Ectodermal cell (in vitro differentiated cells): ENCODE data around the gene GAB4. TPM values are rescaled to one million over a fixed set of nuclear protein-coding genes. Genes with fewer than 3 reads are reported as not detected.
"Not testable (repeated sequence)": the region's sequence is repeated elsewhere in the genome, so short reads cannot be mapped to it uniquely, and the experiment has no call there.

Source experiments
- H3K27ac ChIP-seq: 2 replicates; pipeline ENCODE4 v1.7.0; 2013; ENCODE audit warnings: mild to moderate bottlenecking, low read depth, low read length; ENCODE audit not compliant: insufficient read depth, poor library complexity, severe bottlenecking
- H3K27me3 ChIP-seq: 2 replicates; pipeline ENCODE4 v1.7.0; 2013; ENCODE audit warnings: mild to moderate bottlenecking, low read length; ENCODE audit not compliant: insufficient read depth, control insufficient read depth, poor library complexity, severe bottlenecking
- H3K36me3 ChIP-seq: one replicate; pipeline ENCODE4 v1.7.0; 2013; ENCODE audit warnings: low read length; ENCODE audit not compliant: control insufficient read depth, insufficient read depth
- H3K4me1 ChIP-seq: one replicate; pipeline ENCODE4 v1.7.0; 2013; ENCODE audit warnings: low read length; ENCODE audit not compliant: control insufficient read depth, insufficient read depth
- H3K4me3 ChIP-seq: 2 replicates; pipeline ENCODE4 v1.7.0; 2013; ENCODE audit warnings: low read depth, low read length, control low read depth; ENCODE audit not compliant: insufficient read depth
- H3K9me3 ChIP-seq: 2 replicates; pipeline ENCODE4 v1.7.0; 2013; ENCODE audit warnings: mild to moderate bottlenecking, low read length, moderate library complexity; ENCODE audit not compliant: control insufficient read depth
- WGBS, 2 experiments: methylation state at CpG; one replicate each; pipeline ENCODE4 v1.1.7; 2013; ENCODE audit warnings: missing lambda C conversion rate in 2 of 2; 5-methylcytosine and 5-hydroxymethylcytosine counted together
- polyA plus RNA-seq, 4 experiments: library from polyadenylated mRNA; stranded (reverse); fragments of 50-300 nt; gene quantifications; one replicate each; pipeline ENCODE4 v1.2.3, GENCODE V29; 2013

Gene GAB4
- not detected for polyA plus RNA-seq (2013, experiment 1 of 4)
- not detected for polyA plus RNA-seq (2013, experiment 2 of 4)
- polyA plus RNA-seq (2013, experiment 3 of 4): not detected
- polyA plus RNA-seq (2013, experiment 4 of 4): not detected

GRCh38 chr22:17007852-17008731, at the start of gene GAB4:
TSS of gene GAB4 (minus strand) at chr22:17008222. CDS start at chr22:17008114, 108 bp downstream.
- 88% methylated on average over 49 of the region's 49 CpGs for WGBS, 2 experiments
- no peaks in the 10 kb centered on the region for H3K27me3 ChIP-seq

GRCh38 chr22:17056807-17057206, 48.8 kb upstream of the GAB4 start:
- no peaks in the 10 kb centered on the region for H3K27me3 ChIP-seq
- H3K27ac ChIP-seq: no peak overlapping the region
- H3K9me3 ChIP-seq: no peaks in the 10 kb centered on the region
- H3K4me1 ChIP-seq: no peaks in the 10 kb centered on the region
- H3K4me3 ChIP-seq: no peak overlapping the region
- 80 to 81% methylated on average over 8 of the region's 8 CpGs for WGBS, 2 experiments
- H3K36me3 ChIP-seq: no peaks in the 10 kb centered on the region

More at GRCh38 chr22:17007852-17008731, at the start of gene GAB4:
- Histone ChIP-seq H3K27ac (no peak within 1 kb of the TSS), H3K36me3 (no peaks in the 10 kb centered on the region), H3K9me3 (no peaks in the 10 kb centered on the region), H3K4me3 (no peak within 1 kb of the TSS), H3K4me1 (no peaks in the 10 kb centered on the region)

DNA sequence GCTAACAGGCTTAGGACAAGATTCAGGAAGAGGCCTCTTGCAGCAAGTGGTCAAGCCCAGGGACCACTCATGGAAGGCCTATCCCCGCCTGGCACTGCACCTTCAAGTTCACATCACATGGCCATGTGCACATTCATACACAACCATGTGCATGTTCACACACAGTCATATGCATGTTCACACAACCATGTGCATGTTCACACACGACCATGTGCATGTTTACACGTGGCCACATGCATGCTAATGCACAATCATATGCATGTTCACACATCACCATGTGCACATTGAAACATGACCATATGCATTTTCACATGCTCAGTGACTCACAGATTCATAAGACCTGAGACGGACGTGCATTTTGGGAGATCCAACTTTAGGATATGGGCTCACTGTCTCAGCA, 48.0 kb upstream of the GAB4 start:
- no peaks in the 10 kb centered on the region for H3K9me3 ChIP-seq
- no peaks in the 10 kb centered on the region for H3K4me1 ChIP-seq
- no peaks in the 10 kb centered on the region for H3K36me3 ChIP-seq
- no peak overlapping the region for H3K27ac ChIP-seq
- H3K4me3 ChIP-seq: no peak overlapping the region
- 81 to 83% methylated on average over 5 of the region's 5 CpGs for WGBS, 2 experiments
- no peaks in the 10 kb centered on the region for H3K27me3 ChIP-seq

GRCh38 chr22:17047656-17048055, 39.6 kb upstream of the GAB4 start:
- no peak overlapping the region for H3K27ac ChIP-seq
- no peaks in the 10 kb centered on the region for H3K36me3 ChIP-seq
- WGBS, 2 experiments: 96 to 98% methylated on average over 1 of the region's 1 CpG
- H3K4me3 ChIP-seq: no peak overlapping the region
- no peaks in the 10 kb centered on the region for H3K27me3 ChIP-seq
- no peaks in the 10 kb centered on the region for H3K9me3 ChIP-seq
- H3K4me1 ChIP-seq: no peaks in the 10 kb centered on the region

GRCh38 chr22:17046566-17047348, 38.7 kb upstream of the GAB4 start:
- H3K27me3 ChIP-seq: no peaks in the 10 kb centered on the region
- no peaks in the 10 kb centered on the region for H3K4me1 ChIP-seq
- no peaks in the 10 kb centered on the region for H3K9me3 ChIP-seq
- H3K36me3 ChIP-seq: no peaks in the 10 kb centered on the region
- WGBS, 2 experiments: 72 to 83% methylated on average over 3 to 5 of the region's 5 CpGs
- H3K27ac ChIP-seq: no peak overlapping the region
- no peak overlapping the region for H3K4me3 ChIP-seq

- Histone ChIP-seq H3K4me3 (no peak overlapping the region), H3K4me1 (no peaks in the 10 kb centered on the region), H3K27ac (no peak overlapping the region), H3K36me3 (no peaks in the 10 kb centered on the region), H3K27me3 (no peaks in the 10 kb centered on the region), H3K9me3 (no peaks in the 10 kb centered on the region)
Observed at GRCh38 chr22:17043521-17043920, 35.5 kb upstream of the GAB4 start.

DNA sequence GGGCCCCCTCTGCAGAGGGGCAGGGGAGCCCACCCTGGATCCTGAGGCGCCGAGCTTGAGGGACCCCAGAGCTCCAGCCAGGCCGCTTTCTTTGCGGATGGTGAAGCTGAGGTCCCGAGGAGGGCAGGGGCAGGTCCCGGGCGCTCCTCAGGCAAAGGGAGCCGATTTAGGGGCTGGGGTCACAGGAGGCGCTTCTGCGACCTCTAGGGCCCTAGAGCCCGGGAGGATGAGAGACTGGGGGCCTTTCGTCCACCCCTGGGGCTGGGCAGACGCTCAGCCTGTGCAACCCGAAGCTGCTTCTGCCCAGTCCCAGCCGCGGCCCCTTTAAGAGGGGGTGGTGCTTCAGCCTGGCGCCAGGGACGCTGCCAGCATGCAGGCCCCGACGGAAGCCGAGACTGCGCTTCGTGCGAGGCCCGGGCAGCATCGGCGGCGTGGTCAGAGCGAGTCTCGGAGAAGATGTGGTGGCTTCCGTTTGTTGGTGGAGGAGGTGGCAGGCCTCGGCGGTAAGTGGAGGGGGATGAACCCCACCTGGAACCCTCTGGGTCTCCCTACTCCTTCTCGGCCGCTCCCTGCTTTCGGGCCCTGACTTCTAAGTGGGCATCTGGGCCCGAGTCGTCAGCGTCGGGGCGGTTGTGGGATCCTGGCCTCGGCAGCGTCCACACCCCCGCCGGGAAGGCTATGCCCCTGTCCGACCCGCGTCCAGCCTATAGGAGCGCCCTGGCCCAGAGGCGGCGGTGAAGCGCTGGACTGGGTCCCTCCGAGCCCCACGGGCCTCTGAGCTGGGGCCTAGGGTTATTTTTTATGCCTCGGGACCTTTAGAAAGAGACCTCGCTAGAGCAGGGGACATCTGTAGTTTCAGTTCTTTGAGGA, 29.1 kb upstream of the GAB4 start:
- not testable (repeated sequence) for H3K27ac ChIP-seq, H3K4me1 ChIP-seq, H3K9me3 ChIP-seq, H3K4me3 ChIP-seq, H3K27me3 ChIP-seq, H3K36me3 ChIP-seq
- 91 to 93% methylated on average over 34 to 35 of the region's 56 CpGs for WGBS, 2 experiments

- not testable (repeated sequence) for H3K36me3 ChIP-seq, H3K4me3 ChIP-seq, H3K27me3 ChIP-seq, H3K27ac ChIP-seq, H3K4me1 ChIP-seq, H3K9me3 ChIP-seq
- WGBS, 2 experiments: 90 to 93% methylated on average over 53 to 56 of the region's 56 CpGs
Observed at GRCh38 chr22:17035976-17036841, 28.2 kb upstream of the GAB4 start.

DNA sequence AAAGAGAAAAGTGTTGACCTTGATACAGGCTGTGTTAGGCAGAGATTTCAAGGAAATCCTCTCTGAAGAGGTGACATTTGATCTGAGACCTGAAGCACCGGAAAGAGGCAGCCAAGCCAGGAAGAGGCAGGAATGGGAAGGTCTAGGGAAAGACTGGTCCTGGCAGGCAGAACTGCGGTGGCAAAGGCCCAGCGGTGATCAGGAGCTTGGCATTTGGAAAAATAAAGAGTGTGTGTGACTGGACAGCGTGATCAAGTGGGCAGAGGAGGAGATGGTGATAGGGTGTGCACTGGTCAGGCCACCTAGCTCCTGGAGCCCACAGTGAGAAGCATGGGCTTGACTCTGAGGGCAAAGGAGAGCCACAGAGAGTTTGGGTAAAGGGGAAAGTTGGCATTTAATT, 27.2 kb upstream of the GAB4 start:
- Histone ChIP-seq H3K9me3 (no peaks in the 10 kb centered on the region), H3K27ac (no peak overlapping the region), H3K4me3 (no peak overlapping the region), H3K4me1 (no peaks in the 10 kb centered on the region), H3K27me3 (no peaks in the 10 kb centered on the region), H3K36me3 (no peaks in the 10 kb centered on the region)
- 82 to 84% methylated on average over 4 of the region's 4 CpGs for WGBS, 2 experiments
